ENCODE results near the gene NMT1. TPM values are rescaled to one million over a fixed set of nuclear protein-coding genes. Genes with fewer than 3 reads are reported as not detected.

Gene NMT1
- total and polyA plus RNA-seq, 2 experiments from 2014 or later, result 95.6 to 298 TPM

- peaks cover 73% of the 10 kb centered on the region for H3K36me3 Mint-ChIP-seq (ENCODE audit: low read depth)
- H3K27me3 Mint-ChIP-seq (ENCODE audit: insufficient read depth, low read depth, poor library complexity), result peaks cover 13% of the 10 kb centered on the region
- DNase-seq (ENCODE audit: low spot score) (no peak), ATAC-seq (no peak)
- Histone ChIP-seq H3K9me2 (ENCODE audit: insufficient read depth) (no peaks in the 10 kb centered on the region), H3K27me3 (ENCODE audit: insufficient read depth) (no peaks in the 10 kb centered on the region), H3F3A (replicated peaks; ENCODE audit: low read depth) (peaks cover 2% of the 10 kb centered on the region; the same call in 1 of the 2 replicates), H3K4me3 (no peak overlapping the region), H3K36me3 (ENCODE audit: insufficient read depth) (peaks cover 36% of the 10 kb centered on the region), H4K20me1 (replicated peaks; ENCODE audit: insufficient read depth) (peaks cover 9% of the 10 kb centered on the region), H2AFZ (no peak overlapping the region), H3K4me2 (no peak overlapping the region), H3K4me1 (ENCODE audit: insufficient read depth) (no peaks in the 10 kb centered on the region), H3K27ac (ENCODE audit: low read depth) (no peak overlapping the region), H3K79me2 (replicated peaks; ENCODE audit: insufficient read depth) (no peaks in the 10 kb centered on the region)
- no peak overlapping the region for H3K4me3 Mint-ChIP-seq
- H3K4me1 Mint-ChIP-seq, result no peaks in the 10 kb centered on the region
- no peak overlapping the region for H3K27ac Mint-ChIP-seq
- no peaks in the 10 kb centered on the region; the same call in 2 of the 3 replicates for H3K9me3 Mint-ChIP-seq
- TF ChIP-seq, protein P1, sequence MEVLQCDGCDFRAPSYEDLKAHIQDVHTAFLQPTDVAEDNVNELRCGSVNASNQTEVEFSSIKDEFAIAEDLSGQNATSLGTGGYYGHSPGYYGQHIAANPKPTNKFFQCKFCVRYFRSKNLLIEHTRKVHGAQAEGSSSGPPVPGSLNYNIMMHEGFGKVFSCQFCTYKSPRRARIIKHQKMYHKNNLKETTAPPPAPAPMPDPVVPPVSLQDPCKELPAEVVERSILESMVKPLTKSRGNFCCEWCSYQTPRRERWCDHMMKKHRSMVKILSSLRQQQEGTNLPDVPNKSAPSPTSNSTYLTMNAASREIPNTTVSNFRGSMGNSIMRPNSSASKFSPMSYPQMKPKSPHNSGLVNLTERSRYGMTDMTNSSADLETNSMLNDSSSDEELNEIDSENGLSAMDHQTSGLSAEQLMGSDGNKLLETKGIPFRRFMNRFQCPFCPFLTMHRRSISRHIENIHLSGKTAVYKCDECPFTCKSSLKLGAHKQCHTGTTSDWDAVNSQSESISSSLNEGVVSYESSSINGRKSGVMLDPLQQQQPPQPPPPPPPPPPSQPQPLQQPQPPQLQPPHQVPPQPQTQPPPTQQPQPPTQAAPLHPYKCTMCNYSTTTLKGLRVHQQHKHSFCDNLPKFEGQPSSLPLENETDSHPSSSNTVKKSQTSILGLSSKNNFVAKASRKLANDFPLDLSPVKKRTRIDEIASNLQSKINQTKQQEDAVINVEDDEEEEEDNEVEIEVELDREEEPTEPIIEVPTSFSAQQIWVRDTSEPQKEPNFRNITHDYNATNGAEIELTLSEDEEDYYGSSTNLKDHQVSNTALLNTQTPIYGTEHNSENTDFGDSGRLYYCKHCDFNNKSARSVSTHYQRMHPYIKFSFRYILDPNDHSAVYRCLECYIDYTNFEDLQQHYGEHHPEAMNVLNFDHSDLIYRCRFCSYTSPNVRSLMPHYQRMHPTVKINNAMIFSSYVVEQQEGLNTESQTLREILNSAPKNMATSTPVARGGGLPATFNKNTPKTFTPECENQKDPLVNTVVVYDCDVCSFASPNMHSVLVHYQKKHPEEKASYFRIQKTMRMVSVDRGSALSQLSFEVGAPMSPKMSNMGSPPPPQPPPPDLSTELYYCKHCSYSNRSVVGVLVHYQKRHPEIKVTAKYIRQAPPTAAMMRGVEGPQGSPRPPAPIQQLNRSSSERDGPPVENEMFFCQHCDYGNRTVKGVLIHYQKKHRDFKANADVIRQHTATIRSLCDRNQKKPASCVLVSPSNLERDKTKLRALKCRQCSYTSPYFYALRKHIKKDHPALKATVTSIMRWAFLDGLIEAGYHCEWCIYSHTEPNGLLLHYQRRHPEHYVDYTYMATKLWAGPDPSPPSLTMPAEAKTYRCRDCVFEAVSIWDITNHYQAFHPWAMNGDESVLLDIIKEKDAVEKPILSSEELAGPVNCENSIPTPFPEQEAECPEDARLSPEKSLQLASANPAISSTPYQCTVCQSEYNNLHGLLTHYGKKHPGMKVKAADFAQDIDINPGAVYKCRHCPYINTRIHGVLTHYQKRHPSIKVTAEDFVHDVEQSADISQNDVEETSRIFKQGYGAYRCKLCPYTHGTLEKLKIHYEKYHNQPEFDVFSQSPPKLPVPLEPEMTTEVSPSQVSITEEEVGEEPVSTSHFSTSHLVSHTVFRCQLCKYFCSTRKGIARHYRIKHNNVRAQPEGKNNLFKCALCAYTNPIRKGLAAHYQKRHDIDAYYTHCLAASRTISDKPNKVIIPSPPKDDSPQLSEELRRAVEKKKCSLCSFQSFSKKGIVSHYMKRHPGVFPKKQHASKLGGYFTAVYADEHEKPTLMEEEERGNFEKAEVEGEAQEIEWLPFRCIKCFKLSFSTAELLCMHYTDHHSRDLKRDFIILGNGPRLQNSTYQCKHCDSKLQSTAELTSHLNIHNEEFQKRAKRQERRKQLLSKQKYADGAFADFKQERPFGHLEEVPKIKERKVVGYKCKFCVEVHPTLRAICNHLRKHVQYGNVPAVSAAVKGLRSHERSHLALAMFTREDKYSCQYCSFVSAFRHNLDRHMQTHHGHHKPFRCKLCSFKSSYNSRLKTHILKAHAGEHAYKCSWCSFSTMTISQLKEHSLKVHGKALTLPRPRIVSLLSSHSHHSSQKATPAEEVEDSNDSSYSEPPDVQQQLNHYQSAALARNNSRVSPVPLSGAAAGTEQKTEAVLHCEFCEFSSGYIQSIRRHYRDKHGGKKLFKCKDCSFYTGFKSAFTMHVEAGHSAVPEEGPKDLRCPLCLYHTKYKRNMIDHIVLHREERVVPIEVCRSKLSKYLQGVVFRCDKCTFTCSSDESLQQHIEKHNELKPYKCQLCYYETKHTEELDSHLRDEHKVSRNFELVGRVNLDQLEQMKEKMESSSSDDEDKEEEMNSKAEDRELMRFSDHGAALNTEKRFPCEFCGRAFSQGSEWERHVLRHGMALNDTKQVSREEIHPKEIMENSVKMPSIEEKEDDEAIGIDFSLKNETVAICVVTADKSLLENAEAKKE (CRISPR knock-in tag; IDR thresholded peaks at IDR 0.05), result no peak
- TF ChIP-seq NANOG (IDR thresholded peaks at IDR 0.05; ENCODE audit: borderline replicate concordance) (no peak), CTCF (conservative IDR thresholded peaks at IDR 0.05; ENCODE audit: low read depth in 2 of 2) (no peak; a peak in 1 of 4 replicates), STAT1 (IDR thresholded peaks at IDR 0.05; ENCODE audit: unreplicated experiment) (no peak), ZNF114 (CRISPR knock-in tag; IDR thresholded peaks at IDR 0.05) (no peak), ZNF331 (CRISPR knock-in tag; IDR thresholded peaks at IDR 0.05; ENCODE audit: low read depth) (no peak), POLR2AphosphoS5 (IDR thresholded peaks at IDR 0.05; ENCODE audit: low read depth) (no peak), EZH2 (IDR thresholded peaks at IDR 0.05; ENCODE audit: low read depth, unreplicated experiment) (no peak)
- TF ChIP-seq, protein P2, sequence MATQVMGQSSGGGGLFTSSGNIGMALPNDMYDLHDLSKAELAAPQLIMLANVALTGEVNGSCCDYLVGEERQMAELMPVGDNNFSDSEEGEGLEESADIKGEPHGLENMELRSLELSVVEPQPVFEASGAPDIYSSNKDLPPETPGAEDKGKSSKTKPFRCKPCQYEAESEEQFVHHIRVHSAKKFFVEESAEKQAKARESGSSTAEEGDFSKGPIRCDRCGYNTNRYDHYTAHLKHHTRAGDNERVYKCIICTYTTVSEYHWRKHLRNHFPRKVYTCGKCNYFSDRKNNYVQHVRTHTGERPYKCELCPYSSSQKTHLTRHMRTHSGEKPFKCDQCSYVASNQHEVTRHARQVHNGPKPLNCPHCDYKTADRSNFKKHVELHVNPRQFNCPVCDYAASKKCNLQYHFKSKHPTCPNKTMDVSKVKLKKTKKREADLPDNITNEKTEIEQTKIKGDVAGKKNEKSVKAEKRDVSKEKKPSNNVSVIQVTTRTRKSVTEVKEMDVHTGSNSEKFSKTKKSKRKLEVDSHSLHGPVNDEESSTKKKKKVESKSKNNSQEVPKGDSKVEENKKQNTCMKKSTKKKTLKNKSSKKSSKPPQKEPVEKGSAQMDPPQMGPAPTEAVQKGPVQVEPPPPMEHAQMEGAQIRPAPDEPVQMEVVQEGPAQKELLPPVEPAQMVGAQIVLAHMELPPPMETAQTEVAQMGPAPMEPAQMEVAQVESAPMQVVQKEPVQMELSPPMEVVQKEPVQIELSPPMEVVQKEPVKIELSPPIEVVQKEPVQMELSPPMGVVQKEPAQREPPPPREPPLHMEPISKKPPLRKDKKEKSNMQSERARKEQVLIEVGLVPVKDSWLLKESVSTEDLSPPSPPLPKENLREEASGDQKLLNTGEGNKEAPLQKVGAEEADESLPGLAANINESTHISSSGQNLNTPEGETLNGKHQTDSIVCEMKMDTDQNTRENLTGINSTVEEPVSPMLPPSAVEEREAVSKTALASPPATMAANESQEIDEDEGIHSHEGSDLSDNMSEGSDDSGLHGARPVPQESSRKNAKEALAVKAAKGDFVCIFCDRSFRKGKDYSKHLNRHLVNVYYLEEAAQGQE (IDR thresholded peaks at IDR 0.05; ENCODE audit: unreplicated experiment), result no peak
Measured at GRCh38 chr17:45104907-45105624, 43.9 kb downstream of the NMT1 start.
